ENCODE data around the gene TRAPPC13.

DNA sequence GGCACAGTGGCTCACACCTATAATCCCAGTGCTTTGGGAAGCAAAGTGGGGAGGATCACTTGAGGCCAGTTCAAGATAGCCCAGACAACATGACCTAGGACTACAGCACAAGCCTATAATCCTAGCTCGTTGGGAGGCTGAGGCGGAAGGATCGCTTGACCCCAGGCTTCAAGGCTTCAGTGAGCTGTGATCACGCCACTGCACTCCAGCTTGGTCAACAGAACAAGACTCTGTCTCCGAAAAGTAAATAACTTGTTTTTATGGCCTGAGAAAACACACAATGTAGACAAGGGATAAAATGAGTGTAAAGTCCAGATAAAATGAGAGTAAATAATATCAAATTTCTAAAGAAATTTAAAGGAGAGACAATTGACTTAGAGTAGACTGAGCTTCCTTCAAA lies 26.3 kb downstream of the TRAPPC13 start:
- no peak for TF ChIP-seq POLR2A (IDR thresholded peaks at IDR 0.05; ENCODE audit: low read depth, low read length)
- TF ChIP-seq POLR2AphosphoS5 (IDR thresholded peaks at IDR 0.05; ENCODE audit: low read depth, low read length) = no peak
- no peak for TF ChIP-seq TAF1 (IDR thresholded peaks at IDR 0.05; ENCODE audit: borderline replicate concordance, low read depth, low read length)

Measured in GM12892 (cell line).